GM12891 (cell line): Measurements from ENCODE around the gene LTBP2.

Experiments used
- DNase-seq: peaks from one replicate; pipeline ENCODE4 v3.0.0; 2011; ENCODE audit warnings: low spot score; ENCODE audit not compliant: insufficient read length
- FAIRE-seq: peaks from 2 replicates; lab custom pipeline; 2011; peaks lifted over from hg19 to GRCh38; lab: Jason Lieb, UNC
- PAX5 ChIP-seq: IDR thresholded peaks from 2 replicates; pipeline ENCODE4 v1.6.1; 2011; ENCODE audit warnings: low read length, moderate library complexity, mild to moderate bottlenecking; ENCODE audit not compliant: insufficient read depth, severe bottlenecking
- POLR2A ChIP-seq: IDR thresholded peaks from 2 replicates; pipeline ENCODE4 v1.6.1; 2011; ENCODE audit warnings: low read depth, low read length, control low read depth
- POLR2AphosphoS5 ChIP-seq: IDR thresholded peaks from 2 replicates; pipeline ENCODE4 v1.6.1; 2011; ENCODE audit warnings: low read depth, low read length, control low read depth
- POU2F2 ChIP-seq: IDR thresholded peaks from 2 replicates; pipeline ENCODE4 v1.6.1; 2011; ENCODE audit warnings: low read depth, mild to moderate bottlenecking, control low read depth, low read length, moderate library complexity
- SPI1 ChIP-seq: IDR thresholded peaks from 2 replicates; pipeline ENCODE4 v1.6.1; 2011; ENCODE audit warnings: low read depth, low read length, control low read depth
- TAF1 ChIP-seq: IDR thresholded peaks from 2 replicates; pipeline ENCODE4 v1.6.1; 2011; ENCODE audit warnings: low read depth, low read length, control low read depth

The LTBP2 gene

GRCh38 chr14:74554742-74555362 is 57.2 kb downstream of the LTBP2 start:
- no peak for TF ChIP-seq POU2F2
- no peak for TF ChIP-seq PAX5
- TF ChIP-seq POLR2AphosphoS5 = no peak
- no peak for TF ChIP-seq TAF1
- no peak for TF ChIP-seq POLR2A
- TF ChIP-seq SPI1 = no peak
- no peak for DNase-seq
- FAIRE-seq = no peak

- FAIRE-seq (no peak), DNase-seq (no peak)
- TF ChIP-seq POLR2AphosphoS5 (no peak), PAX5 (no peak), SPI1 (no peak), POLR2A (no peak)
These were observed 59.4 kb downstream of the LTBP2 start for GRCh38 chr14:74552623-74553022.

- TF ChIP-seq TAF1 (no peak), POLR2A (no peak), POLR2AphosphoS5 (no peak), SPI1 (no peak), POU2F2 (no peak), PAX5 (no peak)
- DNase-seq (no peak), FAIRE-seq (no peak)
These were observed 60.3 kb downstream of the LTBP2 start for GRCh38 chr14:74551431-74552371.

GRCh38 chr14:74551001-74551400 is 61.0 kb downstream of the LTBP2 start:
- no peak for DNase-seq
- TF ChIP-seq SPI1 (no peak), PAX5 (no peak)
- FAIRE-seq = no peak

GRCh38 chr14:74550071-74550470 is 62.0 kb downstream of the LTBP2 start:
- TF ChIP-seq POLR2AphosphoS5 (no peak), SPI1 (no peak), POLR2A (no peak), POU2F2 (no peak), PAX5 (no peak), TAF1 (no peak)
- DNase-seq = no peak
- no peak for FAIRE-seq

GRCh38 chr14:74549588-74549987 is 62.4 kb downstream of the LTBP2 start:
- FAIRE-seq (no peak), DNase-seq (no peak)
- TF ChIP-seq PAX5 = no peak
- no peak for TF ChIP-seq SPI1
- TF ChIP-seq POLR2AphosphoS5 = no peak
- no peak for TF ChIP-seq POU2F2
- no peak for TF ChIP-seq POLR2A
- TF ChIP-seq TAF1 = no peak

GRCh38 chr14:74548881-74549280 is 63.2 kb downstream of the LTBP2 start:
- DNase-seq (no peak), FAIRE-seq (no peak)
- no peak for TF ChIP-seq TAF1
- no peak for TF ChIP-seq POLR2AphosphoS5
- TF ChIP-seq SPI1 = no peak
- no peak for TF ChIP-seq POLR2A
- TF ChIP-seq POU2F2 = no peak
- TF ChIP-seq PAX5 = no peak

- DNase-seq = no peak
- TF ChIP-seq SPI1 = no peak
- TF ChIP-seq TAF1 = no peak
- TF ChIP-seq POLR2A = no peak
- no peak for TF ChIP-seq POU2F2
- TF ChIP-seq PAX5 = no peak
- TF ChIP-seq POLR2AphosphoS5 = no peak
- FAIRE-seq = no peak
These were observed 64.6 kb downstream of the LTBP2 start for GRCh38 chr14:74547331-74547927.

GRCh38 chr14:74546416-74546815 is 65.6 kb downstream of the LTBP2 start:
- TF ChIP-seq POLR2A (no peak), POLR2AphosphoS5 (no peak), TAF1 (no peak), PAX5 (no peak), SPI1 (no peak), POU2F2 (no peak)
- DNase-seq = no peak
- no peak for FAIRE-seq

GRCh38 chr14:74545386-74545785 is 66.7 kb downstream of the LTBP2 start:
- FAIRE-seq (no peak), DNase-seq (no peak)
- TF ChIP-seq PAX5 (no peak), POU2F2 (no peak), TAF1 (no peak), SPI1 (no peak), POLR2A (no peak), POLR2AphosphoS5 (no peak)
